SK-N-SH treated with all-trans-retinoic acid at 6 μM for 48 hours (cell line): Measurements from ENCODE around the gene PTPN1.

ENCODE experiments used
- ATAC-seq: fragments of 200-7000 bp; cut with Tn5 transposase; 3 replicates; pipeline ENCODE4 v1.9.1; 2020; ENCODE audit warnings: mild to moderate bottlenecking, moderate library complexity
- ARNTL ChIP-seq: fragments of 450-650 bp; formaldehyde crosslinking; IDR thresholded peaks from 2 replicates; pipeline ENCODE4 v1.5.0; 2020; ENCODE audit warnings: low read depth, mild to moderate bottlenecking, moderate library complexity, borderline replicate concordance
- BACH2 ChIP-seq: fragments of 250-450 bp; sonication (Bioruptor Pico); IDR thresholded peaks from 2 replicates; pipeline ENCODE4 v1.9.0; 2021; ENCODE audit warnings: mild to moderate bottlenecking, borderline replicate concordance
- CSDC2 ChIP-seq: fragments of 250-450 bp; sonication (Bioruptor Pico); IDR thresholded peaks from 2 replicates; pipeline ENCODE4 v1.5.0; 2020; ENCODE audit warnings: mild to moderate bottlenecking, moderate library complexity
- ESRRG ChIP-seq: fragments of 250-450 bp; sonication (Bioruptor Pico); IDR thresholded peaks from 2 replicates; pipeline ENCODE4 v1.6.1; 2021; ENCODE audit warnings: mild to moderate bottlenecking
- GLIS3 ChIP-seq: fragments of 250-450 bp; sonication (Bioruptor Pico); IDR thresholded peaks from 2 replicates; pipeline ENCODE4 v1.5.0; 2020; ENCODE audit warnings: mild to moderate bottlenecking, moderate library complexity
- ISL1 ChIP-seq: fragments of 250-450 bp; sonication (Bioruptor Pico); IDR thresholded peaks from 2 replicates; pipeline ENCODE4 v2.1.2; 2022; ENCODE audit warnings: mild to moderate bottlenecking, moderate library complexity
- OSR1 ChIP-seq: fragments of 250-450 bp; sonication (Bioruptor Pico); IDR thresholded peaks from 2 replicates; pipeline ENCODE4 v1.8.0; 2022; ENCODE audit warnings: moderate library complexity, mild to moderate bottlenecking, inconsistent platforms
- PPARA ChIP-seq: fragments of 250-450 bp; sonication (Bioruptor Pico); IDR thresholded peaks from 2 replicates; pipeline ENCODE4 v1.5.0; 2020; ENCODE audit warnings: mild to moderate bottlenecking, borderline replicate concordance
- SNAI2 ChIP-seq: fragments of 250-450 bp; sonication (Bioruptor Pico); IDR thresholded peaks from 2 replicates; pipeline ENCODE4 v1.5.0; 2020; ENCODE audit warnings: mild to moderate bottlenecking, moderate library complexity
- TCF4 ChIP-seq: fragments of 250-450 bp; sonication (Bioruptor Pico); IDR thresholded peaks from 2 replicates; pipeline ENCODE4 v1.8.0; 2021; ENCODE audit warnings: mild to moderate bottlenecking, moderate library complexity, borderline replicate concordance
- ZC3H10 ChIP-seq: fragments of 250-450 bp; sonication (Bioruptor Pico); IDR thresholded peaks from 2 replicates; pipeline ENCODE4 v1.5.1; 2021; ENCODE audit warnings: mild to moderate bottlenecking, moderate library complexity
- ZFP30 ChIP-seq: fragments of 450-650 bp; formaldehyde crosslinking; IDR thresholded peaks from 2 replicates; pipeline ENCODE4 v1.5.0; 2022; ENCODE audit warnings: mild to moderate bottlenecking, moderate library complexity
- ZNF70 ChIP-seq: fragments of 450-650 bp; formaldehyde crosslinking; IDR thresholded peaks from 2 replicates; pipeline ENCODE4 v1.5.0; 2020; ENCODE audit warnings: mild to moderate bottlenecking, moderate library complexity
- ZNF8 ChIP-seq: fragments of 450-650 bp; formaldehyde crosslinking; IDR thresholded peaks from 2 replicates; pipeline ENCODE4 v1.5.0; 2020; ENCODE audit warnings: mild to moderate bottlenecking, moderate library complexity
- TF ChIP-seq, protein P1 (sequence below): fragments of 250-450 bp; sonication (Bioruptor Pico); IDR thresholded peaks from 2 replicates; pipeline ENCODE4 v1.8.0; 2021; ENCODE audit warnings: low read depth, mild to moderate bottlenecking, moderate library complexity, borderline replicate concordance
- TF ChIP-seq, protein P2 (sequence below): fragments of 250-450 bp; sonication (Bioruptor Pico); IDR thresholded peaks from 2 replicates; pipeline ENCODE4 v1.5.0; 2020; ENCODE audit warnings: mild to moderate bottlenecking, moderate library complexity
- TF ChIP-seq, protein P3 (sequence below): fragments of 250-450 bp; sonication (Bioruptor Pico); IDR thresholded peaks from 2 replicates; pipeline ENCODE4 v1.5.1; 2021; ENCODE audit warnings: mild to moderate bottlenecking, moderate library complexity

The PTPN1 gene

DNA sequence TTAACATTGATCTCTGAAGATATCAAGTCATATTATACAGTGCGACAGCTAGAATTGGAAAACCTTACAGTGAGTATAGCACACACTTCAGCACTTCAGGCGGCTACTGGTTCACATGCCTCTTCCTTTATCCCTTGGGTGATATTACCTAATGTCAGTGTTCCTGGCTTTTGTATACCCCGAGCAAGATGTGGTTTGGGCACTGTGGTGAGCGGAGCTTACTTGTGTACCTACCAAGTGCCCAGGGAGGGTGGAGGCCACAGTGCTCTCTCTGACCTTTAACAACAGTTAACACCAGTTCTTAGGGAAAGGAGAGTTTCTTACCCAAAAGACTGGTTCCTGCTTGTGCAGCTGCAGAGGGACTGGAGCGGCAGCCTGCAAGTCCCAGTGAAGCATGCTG lies 64.4 kb downstream of the PTPN1 start:
- TF ChIP-seq ZC3H10 (no peak), ESRRG (CRISPR knock-in tag) (no peak), ZNF70 (CRISPR knock-in tag) (no peak), ISL1 (CRISPR knock-in tag) (no peak), GLIS3 (CRISPR knock-in tag) (no peak), ZFP30 (CRISPR knock-in tag) (no peak)
- TF ChIP-seq, protein P1, sequence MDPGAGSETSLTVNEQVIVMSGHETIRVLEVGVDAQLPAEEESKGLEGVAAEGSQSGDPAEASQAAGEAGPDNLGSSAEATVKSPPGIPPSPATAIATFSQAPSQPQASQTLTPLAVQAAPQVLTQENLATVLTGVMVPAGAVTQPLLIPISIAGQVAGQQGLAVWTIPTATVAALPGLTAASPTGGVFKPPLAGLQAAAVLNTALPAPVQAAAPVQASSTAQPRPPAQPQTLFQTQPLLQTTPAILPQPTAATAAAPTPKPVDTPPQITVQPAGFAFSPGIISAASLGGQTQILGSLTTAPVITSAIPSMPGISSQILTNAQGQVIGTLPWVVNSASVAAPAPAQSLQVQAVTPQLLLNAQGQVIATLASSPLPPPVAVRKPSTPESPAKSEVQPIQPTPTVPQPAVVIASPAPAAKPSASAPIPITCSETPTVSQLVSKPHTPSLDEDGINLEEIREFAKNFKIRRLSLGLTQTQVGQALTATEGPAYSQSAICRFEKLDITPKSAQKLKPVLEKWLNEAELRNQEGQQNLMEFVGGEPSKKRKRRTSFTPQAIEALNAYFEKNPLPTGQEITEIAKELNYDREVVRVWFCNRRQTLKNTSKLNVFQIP = no peak
- TF ChIP-seq, protein P2, sequence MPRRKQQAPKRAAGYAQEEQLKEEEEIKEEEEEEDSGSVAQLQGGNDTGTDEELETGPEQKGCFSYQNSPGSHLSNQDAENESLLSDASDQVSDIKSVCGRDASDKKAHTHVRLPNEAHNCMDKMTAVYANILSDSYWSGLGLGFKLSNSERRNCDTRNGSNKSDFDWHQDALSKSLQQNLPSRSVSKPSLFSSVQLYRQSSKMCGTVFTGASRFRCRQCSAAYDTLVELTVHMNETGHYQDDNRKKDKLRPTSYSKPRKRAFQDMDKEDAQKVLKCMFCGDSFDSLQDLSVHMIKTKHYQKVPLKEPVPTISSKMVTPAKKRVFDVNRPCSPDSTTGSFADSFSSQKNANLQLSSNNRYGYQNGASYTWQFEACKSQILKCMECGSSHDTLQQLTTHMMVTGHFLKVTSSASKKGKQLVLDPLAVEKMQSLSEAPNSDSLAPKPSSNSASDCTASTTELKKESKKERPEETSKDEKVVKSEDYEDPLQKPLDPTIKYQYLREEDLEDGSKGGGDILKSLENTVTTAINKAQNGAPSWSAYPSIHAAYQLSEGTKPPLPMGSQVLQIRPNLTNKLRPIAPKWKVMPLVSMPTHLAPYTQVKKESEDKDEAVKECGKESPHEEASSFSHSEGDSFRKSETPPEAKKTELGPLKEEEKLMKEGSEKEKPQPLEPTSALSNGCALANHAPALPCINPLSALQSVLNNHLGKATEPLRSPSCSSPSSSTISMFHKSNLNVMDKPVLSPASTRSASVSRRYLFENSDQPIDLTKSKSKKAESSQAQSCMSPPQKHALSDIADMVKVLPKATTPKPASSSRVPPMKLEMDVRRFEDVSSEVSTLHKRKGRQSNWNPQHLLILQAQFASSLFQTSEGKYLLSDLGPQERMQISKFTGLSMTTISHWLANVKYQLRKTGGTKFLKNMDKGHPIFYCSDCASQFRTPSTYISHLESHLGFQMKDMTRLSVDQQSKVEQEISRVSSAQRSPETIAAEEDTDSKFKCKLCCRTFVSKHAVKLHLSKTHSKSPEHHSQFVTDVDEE = no peak

DNA sequence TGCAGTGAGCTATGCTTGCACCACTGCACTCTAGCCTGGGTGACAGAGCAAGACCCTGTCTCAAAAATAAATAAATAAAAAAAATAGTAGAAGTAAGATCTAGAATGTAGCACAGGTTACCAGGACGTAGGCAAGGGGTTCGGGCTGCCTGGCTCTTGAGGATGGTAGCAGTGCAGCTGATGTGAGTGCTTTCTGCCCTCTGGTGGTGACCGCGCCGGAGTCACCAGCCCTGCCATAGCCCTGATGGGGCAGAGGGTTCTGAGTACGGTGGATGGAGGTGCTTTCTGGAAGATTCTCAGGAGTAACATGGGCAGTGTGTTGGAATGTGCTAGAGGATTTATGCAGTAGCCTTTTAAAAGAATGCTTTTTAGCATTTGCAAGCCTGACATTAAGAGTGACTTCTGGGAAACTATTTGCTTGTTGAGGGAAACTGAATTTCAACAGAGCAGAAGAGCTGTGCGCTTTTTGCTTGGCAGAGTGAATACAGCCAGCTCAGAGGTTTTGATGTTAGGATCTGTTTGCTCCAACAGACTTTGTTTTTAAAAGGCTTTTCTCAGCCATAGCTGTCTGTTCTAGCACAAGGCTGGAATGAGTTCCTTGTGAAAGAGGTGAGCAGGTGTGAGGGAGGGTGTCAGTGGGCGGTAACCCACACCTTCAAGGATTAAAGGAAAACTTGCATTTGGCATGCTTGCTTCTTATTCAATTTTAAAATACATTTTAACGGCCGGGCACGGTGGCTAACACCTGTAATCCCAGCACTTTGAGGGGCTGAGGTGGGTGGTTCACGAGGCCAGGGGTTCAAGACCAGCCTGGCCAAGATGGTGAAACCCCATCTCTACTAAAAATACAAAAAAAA lies 65.9 kb downstream of the PTPN1 start:
- TF ChIP-seq ESRRG (CRISPR knock-in tag) = no peak
- TF ChIP-seq, protein P3, sequence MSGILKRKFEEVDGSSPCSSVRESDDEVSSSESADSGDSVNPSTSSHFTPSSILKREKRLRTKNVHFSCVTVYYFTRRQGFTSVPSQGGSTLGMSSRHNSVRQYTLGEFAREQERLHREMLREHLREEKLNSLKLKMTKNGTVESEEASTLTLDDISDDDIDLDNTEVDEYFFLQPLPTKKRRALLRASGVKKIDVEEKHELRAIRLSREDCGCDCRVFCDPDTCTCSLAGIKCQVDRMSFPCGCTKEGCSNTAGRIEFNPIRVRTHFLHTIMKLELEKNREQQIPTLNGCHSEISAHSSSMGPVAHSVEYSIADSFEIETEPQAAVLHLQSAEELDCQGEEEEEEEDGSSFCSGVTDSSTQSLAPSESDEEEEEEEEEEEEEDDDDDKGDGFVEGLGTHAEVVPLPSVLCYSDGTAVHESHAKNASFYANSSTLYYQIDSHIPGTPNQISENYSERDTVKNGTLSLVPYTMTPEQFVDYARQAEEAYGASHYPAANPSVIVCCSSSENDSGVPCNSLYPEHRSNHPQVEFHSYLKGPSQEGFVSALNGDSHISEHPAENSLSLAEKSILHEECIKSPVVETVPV (CRISPR knock-in tag) = no peak
- TF ChIP-seq ISL1 (CRISPR knock-in tag) = no peak
- no peak for TF ChIP-seq SNAI2
- no peak for TF ChIP-seq ZFP30 (CRISPR knock-in tag)
- no peak for TF ChIP-seq ZNF8 (CRISPR knock-in tag)
- TF ChIP-seq TCF4 (CRISPR knock-in tag) = no peak
- no peak for TF ChIP-seq CSDC2 (CRISPR knock-in tag)
- TF ChIP-seq BACH2 (CRISPR knock-in tag) = no peak
- TF ChIP-seq, protein P2 = no peak
- TF ChIP-seq PPARA = no peak
- TF ChIP-seq, protein P1 = no peak
- TF ChIP-seq ARNTL (CRISPR knock-in tag) = no peak
- TF ChIP-seq ZC3H10 = no peak
- ATAC-seq = peak; percentile 79

More for the DNA sequence above, 64.4 kb downstream of the PTPN1 start:
- no peak for ATAC-seq

DNA sequence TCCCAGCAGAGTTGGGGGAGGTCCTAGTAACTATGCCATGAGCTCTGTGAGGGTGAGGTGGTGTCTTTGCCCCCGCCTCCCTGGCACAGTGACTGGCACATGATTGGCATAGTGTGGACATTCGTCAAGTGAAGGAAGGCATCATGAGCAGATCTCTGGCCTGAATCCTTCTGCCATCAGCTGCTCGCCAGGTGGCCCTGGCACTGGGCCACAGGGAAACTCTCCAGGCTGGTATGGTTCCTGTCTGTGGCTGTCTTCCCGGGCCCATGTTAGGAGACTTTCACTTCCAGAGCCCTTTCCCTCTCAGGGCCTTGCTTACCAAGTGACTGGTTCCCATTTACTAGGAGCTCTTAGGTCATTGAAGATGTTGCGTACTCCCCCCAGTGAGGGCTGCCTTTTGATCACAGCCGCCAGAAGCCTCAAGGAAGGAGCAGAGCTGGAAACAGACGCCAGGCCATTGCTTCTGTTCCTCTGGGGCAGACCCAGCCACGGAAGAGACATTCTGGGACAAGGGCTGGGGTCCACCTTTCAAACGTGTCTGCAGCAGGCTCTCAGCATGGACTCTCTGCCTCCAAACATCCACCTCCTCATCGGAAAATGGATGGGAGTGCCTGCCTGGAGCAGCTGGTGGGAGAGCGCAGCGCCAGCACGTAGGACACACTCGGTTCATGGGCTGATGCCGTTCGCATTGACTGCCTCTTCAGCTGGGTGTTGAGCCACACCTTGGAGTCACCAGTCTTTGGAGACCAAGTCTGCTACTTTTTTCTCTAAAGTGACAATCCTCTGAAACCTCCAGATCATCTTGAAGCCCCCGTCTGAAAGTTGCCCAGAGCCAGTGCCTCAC lies 67.2 kb downstream of the PTPN1 start:
- no peak for TF ChIP-seq OSR1 (CRISPR knock-in tag)
- peak; percentile 45; the same call in 1 of the 2 replicates for TF ChIP-seq TCF4 (CRISPR knock-in tag)
- no peak; the same call in 2 of the 3 replicates for ATAC-seq
